Measurements from ENCODE around the gene GINS3.

GRCh38 chr16:58389724-58390123 lies 2.5 kb upstream of the GINS3 start:
- TF ChIP-seq CTCF (IDR thresholded peaks at IDR 0.05) (no peak), POLR2A (IDR thresholded peaks at IDR 0.05) (no peak), POLR2AphosphoS5 (IDR thresholded peaks at IDR 0.05) (no peak), EP300 (IDR thresholded peaks at IDR 0.05) (no peak)

Measured in suprapubic skin (tissue), 4 donors.